A673 (cell line): Measurements from ENCODE around the gene GPSM1. TPM values are rescaled to one million over a fixed set of nuclear protein-coding genes. Genes with fewer than 3 reads are reported as not detected.

Experiments used
- BruUV-seq: library from RNA; stranded (reverse); fragments of 400-500 nt; replicated peaks from 2 replicates; lab custom pipeline; 2021; lab: Mats Ljungman, UMichigan
- CTCF ChIA-PET: fragments of 300-600 bp; sonication (Branson Sonifier 250); formaldehyde crosslinking; loops from one replicate; lab custom pipeline; 2022; ENCODE audit warnings: antibody characterized with exemption; lab: Charles Lee
- POLR2A ChIA-PET: fragments of 300-600 bp; sonication (Branson Sonifier 250); formaldehyde crosslinking; loops from one replicate; lab custom pipeline; 2022; ENCODE audit warnings: antibody characterized with exemption; ENCODE audit not compliant: low non-redundant PET; lab: Charles Lee
- DNase-seq: peaks from one replicate; pipeline ENCODE4 v3.0.0-alpha.2; 2015; ENCODE audit warnings: low spot score
- H3K27ac ChIP-seq: fragments of 200-600 bp; sonication (generic); 2 replicates; pipeline ENCODE4 v1.5.1; 2016; ENCODE audit warnings: mixed run types, low read depth, mild to moderate bottlenecking, mixed read lengths, antibody characterized with exemption, low read length; ENCODE audit not compliant: poor library complexity, severe bottlenecking
- H3K27me3 ChIP-seq: fragments of 200-600 bp; sonication (generic); replicated peaks from 2 replicates; pipeline ENCODE4 v1.6.1; 2017; ENCODE audit warnings: mixed run types, low read depth, mild to moderate bottlenecking, mixed read lengths, antibody characterized with exemption, low read length; ENCODE audit not compliant: insufficient read depth, poor library complexity
- H3K36me3 ChIP-seq: fragments of 200-600 bp; sonication (generic); 2 replicates; pipeline ENCODE4 v1.6.1; 2016; ENCODE audit warnings: mixed run types, mild to moderate bottlenecking, mixed read lengths, antibody characterized with exemption, low read length; ENCODE audit not compliant: insufficient read depth, poor library complexity, severe bottlenecking
- H3K4me1 ChIP-seq: fragments of 200-600 bp; sonication (generic); 2 replicates; pipeline ENCODE4 v1.6.1; 2017; ENCODE audit warnings: mixed run types, mild to moderate bottlenecking, mixed read lengths, antibody characterized with exemption, low read length; ENCODE audit not compliant: insufficient read depth, poor library complexity, severe bottlenecking
- H3K4me3 ChIP-seq: fragments of 200-600 bp; sonication (generic); 2 replicates; pipeline ENCODE4 v1.5.1; 2016; ENCODE audit warnings: low read depth, mixed run types, mild to moderate bottlenecking, mixed read lengths, low read length; ENCODE audit not compliant: poor library complexity, severe bottlenecking
- H3K9me3 ChIP-seq: fragments of 200-600 bp; sonication (generic); 2 replicates; pipeline ENCODE4 v1.6.1; 2016; ENCODE audit warnings: mixed run types, low read depth, mild to moderate bottlenecking, mixed read lengths, antibody characterized with exemption, low read length; ENCODE audit not compliant: poor library complexity, severe bottlenecking
- EZH2 ChIP-seq: fragments of 200-600 bp; sonication (generic); IDR thresholded peaks from 2 replicates; pipeline ENCODE4 v1.6.1; 2017; ENCODE audit warnings: borderline replicate concordance, low read depth, mild to moderate bottlenecking, mixed read lengths, antibody characterized with exemption, low read length; ENCODE audit not compliant: poor library complexity, severe bottlenecking
- intact Hi-C: fragments of 100-400 bp; cut with micrococcal nuclease; formaldehyde crosslinking; loops from one replicate; pipeline ENCODE4 v1.10.0; 2022; ENCODE audit not compliant: unreplicated experiment
- total RNA-seq: library from RNA; stranded (reverse); gene quantifications from 2 replicates; pipeline ENCODE4 v1.2.3, GENCODE V29; 2021
- TF ChIP-seq, protein P1 (sequence below): fragments of 300-800, 200-600 bp; sonication (generic); conservative IDR thresholded peaks from 2 replicates; pipeline ENCODE4 v1.5.1; 2017; ENCODE audit warnings: low read depth, mild to moderate bottlenecking, antibody characterized with exemption, low read length, moderate library complexity, mixed read lengths

GPSM1 gene
- total RNA-seq, 1 experiment from 2014 or later: 36.4 TPM

DNA sequence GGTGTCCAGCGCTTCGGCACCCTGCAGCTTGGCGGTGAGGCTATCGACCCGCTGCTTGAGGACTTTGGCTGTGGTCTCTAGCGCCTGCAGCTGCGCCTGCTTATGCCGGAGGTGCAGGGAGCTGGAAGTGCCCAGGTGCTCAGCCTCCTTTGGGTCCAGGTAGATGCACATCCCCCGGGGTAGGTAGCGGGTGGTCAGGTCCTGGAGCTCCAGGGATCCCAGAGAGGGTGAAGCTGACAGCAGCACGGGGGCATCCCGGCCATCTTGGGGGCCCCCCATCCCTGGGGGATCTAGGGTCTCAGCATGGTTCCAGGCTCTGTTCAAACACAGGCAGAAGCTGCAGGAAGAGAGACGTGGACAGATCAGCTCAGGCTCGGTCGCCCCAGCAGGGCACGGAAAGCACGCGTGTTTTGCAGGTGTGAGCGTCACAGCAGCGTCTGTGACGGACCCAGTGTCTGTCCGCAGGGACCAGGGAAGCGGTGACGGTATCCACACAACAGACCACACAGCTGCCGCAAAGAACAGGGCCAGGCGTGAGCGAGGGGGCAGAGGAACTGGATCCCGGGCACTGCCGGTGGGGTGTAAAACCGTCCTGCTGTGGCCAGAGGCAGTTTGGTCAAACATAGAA lies 40.9 kb upstream of the GPSM1 start:
- BruUV-seq: no TSS peak
- Histone ChIP-seq H3K4me3 (no peak overlapping the region), H3K27ac (no peak overlapping the region), H3K9me3 (no peaks in the 10 kb centered on the region), H3K4me1 (peaks cover 5% of the 10 kb centered on the region), H3K27me3 (no peaks in the 10 kb centered on the region), H3K36me3 (no peaks in the 10 kb centered on the region)
- ChIA-PET POLR2A (no interaction called here), CTCF (interaction anchor here (0.6 kb wide), 1 partner anchor 513 kb away, joined by 5 read pairs; no protein-coding TSS in a partner anchor)
- no peak for DNase-seq
- TF ChIP-seq, protein P1, sequence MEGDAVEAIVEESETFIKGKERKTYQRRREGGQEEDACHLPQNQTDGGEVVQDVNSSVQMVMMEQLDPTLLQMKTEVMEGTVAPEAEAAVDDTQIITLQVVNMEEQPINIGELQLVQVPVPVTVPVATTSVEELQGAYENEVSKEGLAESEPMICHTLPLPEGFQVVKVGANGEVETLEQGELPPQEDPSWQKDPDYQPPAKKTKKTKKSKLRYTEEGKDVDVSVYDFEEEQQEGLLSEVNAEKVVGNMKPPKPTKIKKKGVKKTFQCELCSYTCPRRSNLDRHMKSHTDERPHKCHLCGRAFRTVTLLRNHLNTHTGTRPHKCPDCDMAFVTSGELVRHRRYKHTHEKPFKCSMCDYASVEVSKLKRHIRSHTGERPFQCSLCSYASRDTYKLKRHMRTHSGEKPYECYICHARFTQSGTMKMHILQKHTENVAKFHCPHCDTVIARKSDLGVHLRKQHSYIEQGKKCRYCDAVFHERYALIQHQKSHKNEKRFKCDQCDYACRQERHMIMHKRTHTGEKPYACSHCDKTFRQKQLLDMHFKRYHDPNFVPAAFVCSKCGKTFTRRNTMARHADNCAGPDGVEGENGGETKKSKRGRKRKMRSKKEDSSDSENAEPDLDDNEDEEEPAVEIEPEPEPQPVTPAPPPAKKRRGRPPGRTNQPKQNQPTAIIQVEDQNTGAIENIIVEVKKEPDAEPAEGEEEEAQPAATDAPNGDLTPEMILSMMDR: no peak
- no peak for TF ChIP-seq EZH2
- intact Hi-C loops: no loop called here

DNA sequence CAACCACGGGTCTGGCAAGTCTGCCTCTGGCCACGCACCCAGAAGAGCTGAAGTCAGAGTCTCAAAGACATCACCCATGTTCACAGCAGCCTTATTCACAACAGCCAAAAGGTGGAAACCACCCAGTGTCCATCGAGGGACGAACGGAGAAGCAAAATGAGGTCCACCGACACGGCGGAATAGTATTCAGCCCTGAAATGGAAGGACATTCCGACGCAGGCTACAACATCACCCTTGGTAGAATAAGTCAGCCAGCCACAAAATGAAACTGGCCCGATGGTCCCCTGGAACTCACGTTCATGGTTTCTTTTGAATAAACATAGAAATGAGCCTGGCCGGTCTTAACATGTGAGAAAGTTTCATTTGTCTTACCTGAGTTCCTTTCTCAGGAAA lies 40.4 kb upstream of the GPSM1 start:
- Histone ChIP-seq H3K36me3 (no peaks in the 10 kb centered on the region), H3K4me3 (no peak overlapping the region), H3K27me3 (no peaks in the 10 kb centered on the region), H3K27ac (no peak overlapping the region), H3K4me1 (peaks cover 5% of the 10 kb centered on the region), H3K9me3 (no peaks in the 10 kb centered on the region)
- DNase-seq: no peak
- TF ChIP-seq, protein P1: no peak
- no peak for TF ChIP-seq EZH2
- no TSS peak for BruUV-seq
- ChIA-PET POLR2A (no interaction called here), CTCF (no interaction called here)
- intact Hi-C loops: no loop called here

DNA sequence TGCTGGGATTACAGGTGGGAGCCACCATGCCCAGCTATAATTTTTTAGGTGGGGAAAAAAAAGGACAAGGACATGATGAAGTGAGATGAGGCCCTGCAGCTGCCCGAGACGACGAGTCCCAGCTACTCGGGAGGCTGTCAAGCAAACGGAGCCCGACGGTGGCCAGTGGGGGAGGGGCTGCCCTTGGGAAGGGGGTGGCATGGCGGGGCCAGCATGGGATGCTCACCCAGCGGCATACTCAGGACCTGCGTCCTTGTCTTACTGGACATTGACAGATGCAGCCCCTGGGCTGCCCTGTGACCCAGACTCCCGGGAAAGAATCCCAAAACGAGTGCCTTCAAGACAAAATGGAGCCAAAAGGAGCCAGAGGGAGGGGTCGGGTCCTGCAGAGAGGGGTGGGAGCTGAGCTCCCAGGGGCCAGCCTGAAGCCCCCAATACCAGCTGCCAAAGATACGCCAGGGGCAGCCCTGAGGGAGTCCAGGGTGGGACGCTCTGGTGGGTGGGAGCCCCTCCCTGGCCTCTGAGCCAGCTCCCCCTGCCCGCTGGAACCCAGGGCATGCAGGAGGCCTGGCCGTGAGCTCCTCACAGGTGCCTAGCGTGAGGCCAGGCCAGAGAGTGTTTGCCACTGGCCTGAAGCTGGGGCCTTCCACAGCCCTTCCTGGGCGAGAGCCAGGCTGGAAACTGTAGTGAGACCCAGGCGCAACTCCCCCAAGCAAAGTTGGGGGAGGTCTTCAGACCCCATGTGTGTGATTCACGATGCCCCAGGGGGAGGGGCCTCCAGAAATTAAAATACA lies 39.2 kb upstream of the GPSM1 start:
- H3K9me3 ChIP-seq: no peaks in the 10 kb centered on the region
- ChIA-PET POLR2A (no interaction called here), CTCF (no interaction called here)
- H3K4me3 ChIP-seq: no peak overlapping the region
- no peak overlapping the region for H3K27ac ChIP-seq
- H3K27me3 ChIP-seq: no peaks in the 10 kb centered on the region
- TF ChIP-seq, protein P1: no peak
- no peak for TF ChIP-seq EZH2
- DNase-seq: no peak
- no peaks in the 10 kb centered on the region for H3K36me3 ChIP-seq
- no TSS peak for BruUV-seq
- peaks cover 5% of the 10 kb centered on the region for H3K4me1 ChIP-seq
- intact Hi-C loops: no loop called here
